ENCODE results near the gene MUC4. TPM values are rescaled to one million over a fixed set of nuclear protein-coding genes. Genes with fewer than 3 reads are reported as not detected.

The MUC4 gene
- total and polyA plus RNA-seq, 10 of the 15 experiments (the other 5 are each of a cell fraction or from before 2014, with no cell fraction given): 0.02 to 0.46 (median 0.27) TPM; not detected in 4

DNA sequence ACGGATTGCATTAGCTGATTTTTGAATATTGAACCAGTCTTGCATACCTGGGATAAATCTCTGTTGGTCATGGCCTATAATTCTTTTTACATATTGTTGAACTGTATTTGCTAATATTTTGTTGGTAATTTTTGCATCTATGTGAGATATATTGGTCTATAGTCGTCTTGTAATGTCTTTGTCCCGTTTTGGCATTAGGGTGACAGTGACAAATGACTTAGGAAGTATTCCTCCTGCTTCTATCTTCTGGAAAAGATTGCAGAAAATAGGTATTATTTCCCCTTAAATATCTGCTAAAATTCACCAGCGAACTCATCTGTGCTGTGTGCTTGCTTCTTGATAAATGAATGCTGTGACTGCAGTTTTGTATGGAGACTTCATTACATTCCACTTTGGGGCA is 67.3 kb downstream of the MUC4 start (continued):
- no peak for TF ChIP-seq ZNF592 (IDR thresholded peaks at IDR 0.05)
- no peak for TF ChIP-seq FOXK2 (IDR thresholded peaks at IDR 0.05)

GRCh38 chr3:195739561-195740111 is 72.1 kb downstream of the MUC4 start:
- no peak for ATAC-seq

More at GRCh38 chr3:195739561-195740111, 72.1 kb downstream of the MUC4 start:
- TF ChIP-seq MYC (IDR thresholded peaks at IDR 0.05; ENCODE audit: insufficient read depth, insufficient read length, insufficient replicate concordance, low read length, severe bottlenecking) (no peak), TCF7 (IDR thresholded peaks at IDR 0.05; ENCODE audit: borderline replicate concordance) (no peak), BCL11A (IDR thresholded peaks at IDR 0.05; ENCODE audit: low read depth, low read length) (no peak), NR2C1 (IDR thresholded peaks at IDR 0.05) (no peak), BMI1 (IDR thresholded peaks at IDR 0.05; ENCODE audit: borderline replicate concordance) (no peak)
- Histone ChIP-seq H2AFZ (ENCODE audit: control insufficient read depth, low read depth, low read length) (no peak overlapping the region), H3K79me2 (ENCODE audit: control insufficient read depth, insufficient read depth, low read length) (no peaks in the 10 kb centered on the region), H3K4me2 (ENCODE audit: control insufficient read depth, insufficient read depth) (no peak overlapping the region), H3K27ac (ENCODE audit: control insufficient read depth, insufficient read depth) (no peak overlapping the region), H3K9me3 (replicated peaks; ENCODE audit: control insufficient read depth, insufficient read depth, low read length) (no peaks in the 10 kb centered on the region), H3K36me3 (ENCODE audit: control insufficient read depth in 2 of 2, insufficient read depth in 2 of 2, low read length in 1 of 2) (no peaks in the 10 kb centered on the region), H3K4me3 (no peak overlapping the region), H3K4me1 (ENCODE audit: control insufficient read depth, insufficient read depth, low read length) (no peaks in the 10 kb centered on the region), H3K27me3 (replicated peaks in 1 of 2; ENCODE audit: control insufficient read depth in 2 of 2, insufficient read depth in 2 of 2, low read length in 1 of 2) (no peaks in the 10 kb centered on the region), H4K20me1 (ENCODE audit: control insufficient read depth, insufficient read depth) (no peaks in the 10 kb centered on the region), H3K9ac (ENCODE audit: control insufficient read depth, insufficient read depth, low read length) (no peak overlapping the region)
- 64% methylated on average over 12 of the region's 13 CpGs for WGBS (ENCODE audit: insufficient coverage, insufficient replicate concordance, low lambda C conversion rate, missing lambda C conversion rate)
- ChIA-PET SMC1A (ENCODE audit: uncharacterized antibody, unreplicated experiment) (no interaction called here), CTCF (no interaction called here), POLR2A (interaction anchor here (1.0 kb wide), 1 partner anchor 28 kb away, joined by 5 read pairs; no protein-coding TSS in a partner anchor), RAD21 (ENCODE audit: unreplicated experiment) (no interaction called here)
- in situ Hi-C loops (cut with MboI): no loop called here
- no TSS peak for BruUV-seq (replicated peaks)
- DNase-seq (ENCODE audit: low read depth, low spot score) (no peak), FAIRE-seq (no peak)
- intact Hi-C loops (cut with micrococcal nuclease; ENCODE audit: unreplicated experiment): no loop called here

Measured in GM12878 (cell line).